ENCODE results near the gene SLC12A6.

SLC12A6 gene

DNA sequence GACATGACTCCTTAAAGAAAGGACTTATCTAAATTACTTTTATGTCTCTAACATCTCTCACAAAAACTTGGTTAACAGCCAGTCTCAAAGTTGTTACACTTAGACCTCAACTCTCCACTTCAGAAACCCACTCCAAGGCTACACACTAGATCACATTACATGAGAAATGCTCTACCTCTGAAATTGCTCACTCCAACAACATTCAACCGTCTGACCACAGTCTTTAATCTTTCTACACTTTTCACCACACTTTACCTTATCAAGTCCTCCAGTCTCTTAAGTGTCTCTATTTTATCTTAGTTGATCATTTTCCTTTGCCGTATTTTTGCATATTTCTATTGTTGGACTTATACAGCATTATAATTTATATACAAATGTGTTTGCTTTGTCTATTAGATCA lies 5.8 kb downstream of the SLC12A6 start:
- TF ChIP-seq, protein P1, sequence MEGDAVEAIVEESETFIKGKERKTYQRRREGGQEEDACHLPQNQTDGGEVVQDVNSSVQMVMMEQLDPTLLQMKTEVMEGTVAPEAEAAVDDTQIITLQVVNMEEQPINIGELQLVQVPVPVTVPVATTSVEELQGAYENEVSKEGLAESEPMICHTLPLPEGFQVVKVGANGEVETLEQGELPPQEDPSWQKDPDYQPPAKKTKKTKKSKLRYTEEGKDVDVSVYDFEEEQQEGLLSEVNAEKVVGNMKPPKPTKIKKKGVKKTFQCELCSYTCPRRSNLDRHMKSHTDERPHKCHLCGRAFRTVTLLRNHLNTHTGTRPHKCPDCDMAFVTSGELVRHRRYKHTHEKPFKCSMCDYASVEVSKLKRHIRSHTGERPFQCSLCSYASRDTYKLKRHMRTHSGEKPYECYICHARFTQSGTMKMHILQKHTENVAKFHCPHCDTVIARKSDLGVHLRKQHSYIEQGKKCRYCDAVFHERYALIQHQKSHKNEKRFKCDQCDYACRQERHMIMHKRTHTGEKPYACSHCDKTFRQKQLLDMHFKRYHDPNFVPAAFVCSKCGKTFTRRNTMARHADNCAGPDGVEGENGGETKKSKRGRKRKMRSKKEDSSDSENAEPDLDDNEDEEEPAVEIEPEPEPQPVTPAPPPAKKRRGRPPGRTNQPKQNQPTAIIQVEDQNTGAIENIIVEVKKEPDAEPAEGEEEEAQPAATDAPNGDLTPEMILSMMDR (conservative IDR thresholded peaks at IDR 0.05; ENCODE audit: low read depth), result no peak
- POLR2A ChIA-PET (ENCODE audit: low non-redundant PET), result no interaction called here
- DNase-seq (ENCODE audit: low spot score), result no peak
- CTCF ChIA-PET, result no interaction called here
- no peak overlapping the region for H3K27ac ChIP-seq

DNA sequence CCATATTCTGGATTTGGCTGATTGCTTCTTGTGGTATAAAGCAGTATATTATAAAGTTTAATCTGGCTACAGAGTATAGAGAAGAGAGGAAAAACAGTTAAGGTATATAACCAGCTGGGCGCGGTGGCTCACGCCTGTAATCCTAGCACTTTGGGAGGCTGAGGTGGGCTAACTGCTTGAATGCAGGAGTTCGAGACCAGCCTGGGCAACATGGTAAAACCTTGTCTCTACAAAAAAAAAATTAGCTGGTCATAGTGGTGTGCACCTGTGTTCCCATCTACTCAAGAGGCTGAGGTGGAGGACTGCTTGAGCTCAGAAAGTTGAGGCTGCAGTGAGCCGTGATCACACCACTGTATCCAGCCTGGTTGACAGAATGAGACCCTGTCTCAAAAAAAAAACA lies 7.3 kb downstream of the SLC12A6 start:
- TF ChIP-seq, protein P1 (conservative IDR thresholded peaks at IDR 0.05; ENCODE audit: low read depth), result no peak
- ChIA-PET POLR2A (ENCODE audit: low non-redundant PET) (no interaction called here), CTCF (interaction anchor here (0.9 to 2.3 kb wide), 3 partner anchors 13 to 49 kb away, joined by 4 to 9 read pairs (median 4); partner anchors contain the start of genes LPCAT4, NOP10 and NUTM1)
- no peak overlapping the region for H3K27ac ChIP-seq
- DNase-seq (ENCODE audit: low spot score), result no peak

DNA sequence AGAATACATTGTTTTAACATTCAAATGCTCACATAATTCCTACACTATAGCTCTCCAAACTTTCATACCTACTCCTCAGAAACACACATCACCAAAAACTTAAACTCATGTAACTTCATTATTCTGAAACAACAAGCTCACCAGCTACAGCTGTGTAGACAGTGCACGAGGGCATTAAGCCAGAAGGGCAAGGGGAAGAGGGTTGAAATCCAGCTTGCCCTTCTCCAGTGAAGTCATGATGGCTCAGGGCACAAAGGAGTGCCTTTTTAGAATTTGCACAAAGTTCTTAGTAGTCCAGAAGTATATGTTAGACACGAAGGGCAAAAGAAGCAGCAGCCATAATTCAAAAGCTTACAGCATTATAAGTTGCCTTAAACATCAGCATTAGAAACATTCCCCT lies 8.6 kb downstream of the SLC12A6 start:
- ChIA-PET CTCF (interaction anchor here (1.0 to 2.3 kb wide), 2 partner anchors 14 to 38 kb away, joined by 4 to 9 read pairs; partner anchors contain the start of genes LPCAT4, NOP10 and NUTM1), POLR2A (ENCODE audit: low non-redundant PET) (no interaction called here)
- no peak for DNase-seq (ENCODE audit: low spot score)
- H3K27ac ChIP-seq, result no peak overlapping the region
- TF ChIP-seq, protein P1 (conservative IDR thresholded peaks at IDR 0.05; ENCODE audit: low read depth), result no peak

DNA sequence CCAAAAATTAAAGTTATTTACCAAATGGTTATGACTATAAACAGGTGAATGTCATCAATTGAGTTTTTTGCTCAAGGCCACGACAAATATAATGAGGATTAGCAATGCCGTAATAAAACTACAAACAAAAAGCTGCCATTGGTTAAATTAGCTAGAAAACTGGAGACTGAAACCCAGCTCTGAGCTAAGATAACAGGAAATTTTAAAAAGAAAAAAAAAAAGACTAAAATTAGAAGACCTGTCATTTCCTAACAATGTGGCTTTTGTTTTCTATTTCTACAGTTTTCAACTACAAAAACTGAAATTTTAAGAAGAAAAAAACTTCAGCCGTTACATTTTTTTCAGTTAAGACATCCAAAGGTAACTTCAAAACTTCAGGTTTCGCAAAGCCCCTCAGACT lies 9.7 kb downstream of the SLC12A6 start:
- no peak overlapping the region for H3K27ac ChIP-seq
- no peak for DNase-seq (ENCODE audit: low spot score)
- TF ChIP-seq, protein P1 (conservative IDR thresholded peaks at IDR 0.05; ENCODE audit: low read depth), result no peak
- ChIA-PET POLR2A (ENCODE audit: low non-redundant PET) (no interaction called here), CTCF (interaction anchor here (0.8 kb wide), 1 partner anchor 227 kb away, joined by 3 read pairs; no protein-coding TSS in a partner anchor)

DNA sequence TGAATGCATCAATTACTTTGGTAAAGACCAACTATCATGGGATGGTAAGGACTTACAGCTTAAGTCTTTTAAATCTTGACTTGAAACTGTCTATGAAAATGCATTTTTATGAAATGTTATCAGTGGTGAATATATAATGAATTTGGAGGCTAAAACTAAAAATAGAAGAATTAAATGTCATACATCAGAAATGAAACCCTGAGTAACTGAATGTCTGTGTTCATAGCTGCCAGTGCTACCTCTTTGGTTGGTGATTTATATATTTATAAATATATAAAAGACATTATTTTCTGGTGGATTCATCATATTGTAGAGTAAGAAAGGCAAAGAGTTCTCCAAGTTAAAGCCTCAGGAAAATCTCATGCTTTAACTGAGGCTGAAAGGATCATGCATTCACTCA lies 12.2 kb downstream of the SLC12A6 start:
- POLR2A ChIA-PET (ENCODE audit: low non-redundant PET), result no interaction called here
- no peak overlapping the region for H3K27ac ChIP-seq
- TF ChIP-seq, protein P1 (conservative IDR thresholded peaks at IDR 0.05; ENCODE audit: low read depth), result no peak
- CTCF ChIA-PET, result interaction anchor here (0.6 to 0.7 kb wide), 2 partner anchors 43 to 559 kb away, joined by 3 to 5 read pairs; no protein-coding TSS in a partner anchor
- no peak for DNase-seq (ENCODE audit: low spot score)

DNA sequence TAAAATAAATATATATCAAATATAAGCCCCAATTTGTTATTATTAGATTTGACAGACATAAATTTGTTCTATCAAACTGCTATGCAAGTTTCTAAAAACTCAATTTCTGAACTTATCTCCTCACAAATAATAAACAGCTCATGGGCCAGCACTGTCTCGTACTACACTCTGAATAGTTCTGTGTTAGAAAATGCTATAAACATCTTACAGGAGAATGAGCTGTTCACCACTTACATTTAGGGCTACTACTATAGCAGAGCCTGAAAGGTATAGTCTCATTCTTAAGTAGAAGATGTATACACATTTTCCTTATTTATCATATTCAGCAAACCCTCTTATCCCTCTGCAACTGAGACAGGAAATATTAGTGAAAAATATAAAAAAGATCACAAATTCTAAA lies 12.6 kb downstream of the SLC12A6 start:
- TF ChIP-seq, protein P1 (conservative IDR thresholded peaks at IDR 0.05; ENCODE audit: low read depth), result no peak
- ChIA-PET CTCF (interaction anchor here (0.7 to 1.0 kb wide), 2 partner anchors 43 kb away, joined by 3 to 5 read pairs; no protein-coding TSS in a partner anchor), POLR2A (ENCODE audit: low non-redundant PET) (no interaction called here)
- no peak overlapping the region for H3K27ac ChIP-seq
- no peak for DNase-seq (ENCODE audit: low spot score)

Measured in RWPE1 (cell line).